Activated CD8-positive, alpha-beta T cell treated with anti-CD3 and anti-CD28 coated beads for 36 hours (primary cell): Measurements from ENCODE around the gene TAS2R5. TPM values are rescaled to one million over a fixed set of nuclear protein-coding genes. Genes with fewer than 3 reads are reported as not detected.

Experiments
- ATAC-seq: fragments of 200-7000 bp; cut with Tn5 transposase; one replicate; pipeline ENCODE4 v1.10.0; 2021; ENCODE audit warnings: mild to moderate bottlenecking, moderate library complexity
- CTCF ChIA-PET: fragments of 350-600 bp; sonication (Branson Sonifier 250); formaldehyde crosslinking; loops from one replicate; lab custom pipeline; 2021; ENCODE audit warnings: antibody characterized with exemption; lab: Charles Lee
- POLR2A ChIA-PET: fragments of 350-600 bp; sonication (Branson Sonifier 250); formaldehyde crosslinking; loops from one replicate; lab custom pipeline; 2021; ENCODE audit warnings: antibody characterized with exemption; lab: Charles Lee
- DNase-seq: peaks from one replicate; pipeline ENCODE4 v3.0.0-alpha.2; 2020
- H3K27ac Mint-ChIP-seq: one replicate; pipeline ENCODE4 v1.8.0; 2021; ENCODE audit warnings: mild to moderate bottlenecking, mixed read lengths
- H3K27me3 Mint-ChIP-seq: one replicate; pipeline ENCODE4 v1.8.0; 2021; ENCODE audit warnings: mixed read lengths
- H3K36me3 Mint-ChIP-seq: one replicate; pipeline ENCODE4 v1.8.0; 2021; ENCODE audit warnings: low read depth, mixed read lengths
- H3K4me1 Mint-ChIP-seq: one replicate; pipeline ENCODE4 v1.8.0; 2021; ENCODE audit warnings: low read depth, mixed read lengths
- H3K4me3 Mint-ChIP-seq: one replicate; pipeline ENCODE4 v1.8.0; 2021; ENCODE audit warnings: mild to moderate bottlenecking, moderate library complexity, mixed read lengths
- H3K9me3 Mint-ChIP-seq: one replicate; pipeline ENCODE4 v1.8.0; 2021; ENCODE audit warnings: mixed read lengths
- CTCF ChIP-seq: fragments of 200-600 bp; IDR thresholded peaks from one replicate; pipeline ENCODE4 v1.8.0; 2022; ENCODE audit warnings: antibody characterized with exemption, mild to moderate bottlenecking
- intact Hi-C: fragments of 100-400 bp; cut with micrococcal nuclease; formaldehyde crosslinking; loops from one replicate; pipeline ENCODE4 v1.10.0; 2022
- total RNA-seq, 2 experiments: library from RNA; stranded (reverse); gene quantifications; one replicate each; pipeline ENCODE4 v1.2.3, GENCODE V29; 2021

The TAS2R5 gene
- total RNA-seq, 2 experiments from 2014 or later: 0.83 to 1.8 TPM

GRCh38 chr7:141837683-141838082 lies 47.7 kb downstream of the TAS2R5 start:
- Mint-ChIP-seq H3K27me3 (no peaks in the 10 kb centered on the region), H3K36me3 (no peaks in the 10 kb centered on the region), H3K4me3 (no peak overlapping the region), H3K4me1 (no peaks in the 10 kb centered on the region), H3K27ac (no peak overlapping the region), H3K9me3 (no peaks in the 10 kb centered on the region)
- ATAC-seq (no peak), DNase-seq (no peak)
- no peak for TF ChIP-seq CTCF
- ChIA-PET CTCF (no interaction called here), POLR2A (no interaction called here)
- intact Hi-C loops: no loop called here

- no peak for DNase-seq
- no peak for TF ChIP-seq CTCF
- POLR2A ChIA-PET: no interaction called here
- Mint-ChIP-seq H3K9me3 (no peaks in the 10 kb centered on the region), H3K36me3 (no peaks in the 10 kb centered on the region), H3K4me1 (no peaks in the 10 kb centered on the region), H3K27ac (no peak overlapping the region), H3K27me3 (no peaks in the 10 kb centered on the region), H3K4me3 (no peak overlapping the region)
- no peak for ATAC-seq
- CTCF ChIA-PET: no interaction called here
- intact Hi-C loops: no loop called here
Observed at GRCh38 chr7:141838581-141838980, 48.6 kb downstream of the TAS2R5 start.

- H3K4me3 Mint-ChIP-seq: no peak overlapping the region
- no peaks in the 10 kb centered on the region for H3K36me3 Mint-ChIP-seq
- no peaks in the 10 kb centered on the region for H3K4me1 Mint-ChIP-seq
- no peak overlapping the region for H3K27ac Mint-ChIP-seq
- H3K27me3 Mint-ChIP-seq: no peaks in the 10 kb centered on the region
- no peak for DNase-seq
- ChIA-PET POLR2A (no interaction called here), CTCF (no interaction called here)
- TF ChIP-seq CTCF: no peak
- intact Hi-C loops: no loop called here
- no peak for ATAC-seq
- no peaks in the 10 kb centered on the region for H3K9me3 Mint-ChIP-seq
Observed at GRCh38 chr7:141839256-141839655, 49.2 kb downstream of the TAS2R5 start.

GRCh38 chr7:141840708-141841107 lies 50.7 kb downstream of the TAS2R5 start:
- no peaks in the 10 kb centered on the region for H3K36me3 Mint-ChIP-seq

More at GRCh38 chr7:141840708-141841107, 50.7 kb downstream of the TAS2R5 start:
- ChIA-PET CTCF (interaction anchor here (1.1 kb wide), 1 partner anchor 135 kb away, joined by 3 read pairs; no protein-coding TSS in a partner anchor), POLR2A (no interaction called here)
- no peak for DNase-seq
- intact Hi-C loops: no loop called here
- ATAC-seq: no peak
- no peaks in the 10 kb centered on the region for H3K4me1 Mint-ChIP-seq
- H3K27me3 Mint-ChIP-seq: no peaks in the 10 kb centered on the region
- H3K4me3 Mint-ChIP-seq: no peak overlapping the region
- H3K9me3 Mint-ChIP-seq: no peaks in the 10 kb centered on the region
- no peak overlapping the region for H3K27ac Mint-ChIP-seq
- TF ChIP-seq CTCF: no peak

Other genes with a start within 250 kb of the TAS2R5 start
- 10 to 100 TPM; 70.1 to 73.7 TPM for gene AGK, start 238.8 kb upstream of the TAS2R5 start, total RNA-seq
- gene DENND11, start 88.1 kb upstream of the TAS2R5 start, total RNA-seq: 10 to 100 TPM; 28.6 to 32.2 TPM
- gene WEE2, start 81.9 kb upstream of the TAS2R5 start, total RNA-seq: not detected
- 100 to 1,000 TPM; 247 to 249 TPM for gene SSBP1, start 51.9 kb upstream of the TAS2R5 start, total RNA-seq
- gene TAS2R3, start 26.1 kb upstream of the TAS2R5 start, total RNA-seq: 1 to 10 TPM in 1 of 2 experiments, under 1 TPM in 1; 0.94 to 1.0 TPM
- under 1 TPM; 0.43 to 0.54 TPM for gene TAS2R4, start 13.5 kb upstream of the TAS2R5 start, total RNA-seq
- not detected for gene PRSS37, start 51.3 kb downstream of the TAS2R5 start, total RNA-seq
- not detected for gene OR9A4, start 126.2 kb downstream of the TAS2R5 start, total RNA-seq
- gene CLEC5A, start 156.8 kb downstream of the TAS2R5 start, total RNA-seq: not detected
- gene TAS2R38, start 183.6 kb downstream of the TAS2R5 start, total RNA-seq: not detected
- gene MGAM, start 205.7 kb downstream of the TAS2R5 start, total RNA-seq: under 1 TPM in 1 of 2 experiments, not detected in 1; 0.20 TPM